Activated gamma-delta T cell (primary cell): ENCODE results near the gene CCNL1.

Experiments used
- DNase-seq: peaks from one replicate; lab custom pipeline; 2025; lab: John Stamatoyannopoulos, UW

Gene CCNL1

GRCh38 chr3:157122832-157123427 is 37.0 kb downstream of the CCNL1 start:
- DNase-seq: no peak

GRCh38 chr3:157122116-157122515 is 37.8 kb downstream of the CCNL1 start:
- DNase-seq: no peak

GRCh38 chr3:157121522-157121921 is 38.4 kb downstream of the CCNL1 start:
- DNase-seq: no peak

- no peak for DNase-seq
Measured at GRCh38 chr3:157120071-157120892, 39.7 kb downstream of the CCNL1 start.

GRCh38 chr3:157119369-157119951 is 40.5 kb downstream of the CCNL1 start:
- no peak for DNase-seq

GRCh38 chr3:157117875-157118654 is 41.9 kb downstream of the CCNL1 start:
- no peak for DNase-seq

GRCh38 chr3:157117206-157117605 is 42.7 kb downstream of the CCNL1 start:
- no peak for DNase-seq

GRCh38 chr3:157116017-157116416 is 43.9 kb downstream of the CCNL1 start:
- no peak for DNase-seq

- DNase-seq: no peak
Measured at GRCh38 chr3:157115069-157116006, 44.6 kb downstream of the CCNL1 start.

- DNase-seq: no peak
Measured at GRCh38 chr3:157113832-157114505, 46.0 kb downstream of the CCNL1 start.

- no peak for DNase-seq
Measured at GRCh38 chr3:157112536-157112935, 47.4 kb downstream of the CCNL1 start.

GRCh38 chr3:157111518-157111917 is 48.4 kb downstream of the CCNL1 start:
- DNase-seq: no peak

GRCh38 chr3:157110761-157111278 is 49.1 kb downstream of the CCNL1 start:
- DNase-seq: no peak

GRCh38 chr3:157109267-157110141 is 50.4 kb downstream of the CCNL1 start:
- no peak for DNase-seq

- DNase-seq: no peak
Measured at GRCh38 chr3:157107644-157108133, 52.3 kb downstream of the CCNL1 start.

GRCh38 chr3:157107037-157107436 is 52.9 kb downstream of the CCNL1 start:
- DNase-seq: no peak

- DNase-seq: no peak
Measured at GRCh38 chr3:157104928-157105652, 54.9 kb downstream of the CCNL1 start.

GRCh38 chr3:157104521-157104920 is 55.4 kb downstream of the CCNL1 start:
- no peak for DNase-seq

GRCh38 chr3:157103860-157104259 is 56.1 kb downstream of the CCNL1 start:
- DNase-seq: no peak
